Heart right ventricle (tissue), 16 donors: ENCODE measurements around the gene SIL1. TPM values are rescaled to one million over a fixed set of nuclear protein-coding genes. Genes with fewer than 3 reads are reported as not detected.

Source experiments
- ATAC-seq, 8 donors: fragments of 200-7000 bp; cut with Tn5 transposase; one replicate each; pipeline ENCODE4 v1.9.1; 2020; ENCODE audit warnings: mild to moderate bottlenecking in 8 of 8, moderate library complexity in 8 of 8, moderate number of reproducible peaks in 1 of 8
- DNase-seq, 2 donors: peaks; one replicate each; pipeline ENCODE4 v3.0.0-alpha.2; 2020
- H3K27ac ChIP-seq, 10 donors: fragments of 200-600 bp; sonication (generic) in 2 of 10; one replicate each; pipeline versions ENCODE4 v1.5.0 to v1.8.0; 2020 to 2022; ENCODE audit warnings: mild to moderate bottlenecking in 3 of 10
- H3K27me3 ChIP-seq, 7 donors: fragments of 200-600 bp; one replicate each; pipeline ENCODE4 v1.8.0; 2021 to 2022; ENCODE audit warnings: mild to moderate bottlenecking in 2 of 7
- H3K36me3 ChIP-seq, 9 donors: fragments of 200-600 bp; sonication (generic) in 1 of 9; one replicate each; pipeline versions ENCODE4 v1.5.0 to v1.8.0; 2020 to 2022; ENCODE audit warnings: mild to moderate bottlenecking in 2 of 9
- H3K4me1 ChIP-seq, 9 donors: fragments of 200-600 bp; sonication (generic) in 1 of 9; one replicate each; pipeline versions ENCODE4 v1.5.0 to v1.8.0; 2020 to 2022; ENCODE audit warnings: mild to moderate bottlenecking in 4 of 9
- H3K4me3 ChIP-seq, 10 donors: fragments of 200-600 bp; sonication (generic) in 2 of 10; one replicate each; pipeline versions ENCODE4 v1.5.0 to v1.8.0; 2020 to 2022; ENCODE audit warnings: mild to moderate bottlenecking in 7 of 10, moderate library complexity in 2 of 10
- H3K9me3 ChIP-seq, 11 donors: fragments of 200-600 bp in 10 of 11; sonication (generic) in 2 of 11; one replicate each; pipeline versions ENCODE4 v1.5.0 to v1.8.0; 2013 to 2022; ENCODE audit warnings: mild to moderate bottlenecking in 2 of 11, control low read depth in 1 of 11, moderate library complexity in 1 of 11
- CTCF ChIP-seq, 9 donors: fragments of 200-600 bp; sonication (generic) in 2 of 9; IDR thresholded peaks; one replicate each; pipeline versions ENCODE4 v1.5.0 to v1.8.0; 2021 to 2022; ENCODE audit warnings: antibody characterized with exemption in 9 of 9, mild to moderate bottlenecking in 5 of 9, moderate library complexity in 1 of 9
- WGBS, 2 donors: extraction: QIAGEN DNeasy Blood & Tissue Kit; methylation state at CpG; one replicate each; pipeline ENCODE4 v1.1.7; 2013; ENCODE audit warnings: inconsistent platforms in 1 of 2; 5-methylcytosine and 5-hydroxymethylcytosine counted together
- intact Hi-C, 10 donors: fragments of 100-400 bp; cut with DNase I; formaldehyde crosslinking; loops; one replicate each; pipeline versions ENCODE4 v1.11.1 to v1.14.2; 2022
- polyA plus RNA-seq, 2 donors: library from polyadenylated mRNA; stranded (reverse); fragments of 200-250 nt; gene quantifications; one replicate each; pipeline ENCODE4 v1.2.3, GENCODE V29; 2013
- total RNA-seq, 10 donors: library from RNA; stranded (reverse); fragmentation: NEBNext Ultra II Directional in 3 of 10; extraction: Animal tissue kit (Norgen Biotek cat#: 25700) in 3 of 10; gene quantifications; one replicate each; pipeline versions ENCODE4 v1.2.1 to v1.2.4, GENCODE V29; 2021 to 2023
- donor health status: Arrhythmogenic right ventricular cardiomyopathy.
- donor health status: ischemic (EF 13 %, LVEDD 7.1; RV severe dilation, severe dysfunction).
- donor health status: healthy with polysubstance abuse.
- donor health status: DM: no; HTN: yes; CAD: no.
- donor health status: DM: no; HTN: no; CAD: no.
- donor health status: ischemic (EF 25% LVEDD 6.9; RV normal size, moderate dysfunction).
- donor health status: ischemic (EF 25% LVEDD 5.7; RV mildly dilated, moderate dysfunction).
- donor health status: healthy.
- donor health status: DM: yes; HTN: yes; CAD: no.
- donor health status: Ischemic cardiomyopathy.
- donor health status: ischemic (EF 35%, LVEDD 5.7; RV mildly dilated, moderate dysfunction).
- donor health status: nonischemic (EF 11% LVEDD 7.7; RV severe dilation, severe dysfunction).
- donor health status: DM: yes; HTN: yes; CAD: no.
- donor health status: PGD.
- donor health status: ischemic (EF 29% LVEDD 5.4; RV normal size, mild dysfunction).
- donor health status: nonischemic (EF 23%, LVEDD 6.1; RV moderate dilation, normal function).

SIL1 gene
- total and polyA plus RNA-seq, 12 donors, result 26.7 to 94.7 (median 44.3) TPM

- Histone ChIP-seq H3K27me3 (no peaks in the 10 kb centered on the region), H3K9me3 (no peaks in the 10 kb centered on the region), H3K4me3 (no peak overlapping the region), H3K27ac (no peak overlapping the region), H3K4me1 (peaks cover 0 to 19% (median 6%) of the 10 kb centered on the region in 9 donors), H3K36me3 (no peaks in the 10 kb centered on the region)
- intact Hi-C loops, result no loop called here
- ATAC-seq (no peak), DNase-seq (no peak)
- TF ChIP-seq CTCF (IDR thresholded peaks at IDR 0.05), result no peak
- WGBS, 2 donors, result 87 to 93% methylated on average over 2 of the region's 2 CpGs
These were observed 214.2 kb downstream of the SIL1 start for GRCh38 chr5:138983984-138984383.

GRCh38 chr5:138981586-138981985 is 216.6 kb downstream of the SIL1 start:
- ATAC-seq (peak in 3 of 8 donors; percentile 23 to 44 (median 34)), DNase-seq (no peak)
- no peaks in the 10 kb centered on the region for H3K36me3 ChIP-seq
- H3K27me3 ChIP-seq, result no peaks in the 10 kb centered on the region
- TF ChIP-seq CTCF (IDR thresholded peaks at IDR 0.05), result no peak
- peaks cover 0 to 19% (median 6%) of the 10 kb centered on the region in 9 donors for H3K4me1 ChIP-seq
- intact Hi-C loops, result no loop called here
- no peak overlapping the region for H3K27ac ChIP-seq
- no peaks in the 10 kb centered on the region for H3K9me3 ChIP-seq
- H3K4me3 ChIP-seq, result no peak overlapping the region
- WGBS, 2 donors, result 56 to 66% methylated on average over 7 of the region's 7 CpGs

- no peak for TF ChIP-seq CTCF (IDR thresholded peaks at IDR 0.05)
- DNase-seq, result no peak
These were observed 217.0 kb downstream of the SIL1 start for GRCh38 chr5:138981131-138981530.

GRCh38 chr5:138980441-138980840 is 217.7 kb downstream of the SIL1 start:
- Histone ChIP-seq H3K4me3 (no peak overlapping the region), H3K9me3 (no peaks in the 10 kb centered on the region), H3K27ac (no peak overlapping the region), H3K36me3 (no peaks in the 10 kb centered on the region), H3K27me3 (no peaks in the 10 kb centered on the region), H3K4me1 (peaks cover 0 to 18% (median 7%) of the 10 kb centered on the region in 9 donors)
- no peak for DNase-seq
- no peak for ATAC-seq
- TF ChIP-seq CTCF (IDR thresholded peaks at IDR 0.05), result no peak
- intact Hi-C loops, result no loop called here

More at GRCh38 chr5:138981131-138981530, 217.0 kb downstream of the SIL1 start:
- Histone ChIP-seq H3K9me3 (no peaks in the 10 kb centered on the region), H3K4me1 (peaks cover 0 to 19% (median 6%) of the 10 kb centered on the region in 9 donors), H3K27ac (no peak overlapping the region), H3K27me3 (no peaks in the 10 kb centered on the region), H3K4me3 (no peak overlapping the region), H3K36me3 (no peaks in the 10 kb centered on the region)
- WGBS, 2 donors, result 92 to 97% methylated on average over 3 of the region's 3 CpGs
- intact Hi-C loops, result no loop called here
- ATAC-seq, result no peak
